Thymus (tissue), 11 donors: ENCODE measurements around the gene MTUS2. TPM values are rescaled to one million over a fixed set of nuclear protein-coding genes. Genes with fewer than 3 reads are reported as not detected.

Experiments used
- DNase-seq, 9 donors: peaks; one replicate each; pipeline ENCODE4 v3.0.0-alpha.2; 2013; ENCODE audit warnings: low spot score in 9 of 9, low read depth in 6 of 9, missing footprints in 1 of 9
- H3K27ac ChIP-seq, 2 donors: one replicate each; pipeline ENCODE4 v1.5.1; 2013; ENCODE audit warnings: control low read depth in 1 of 2, low read depth in 1 of 2, low read length in 1 of 2, mild to moderate bottlenecking in 1 of 2, moderate library complexity in 1 of 2
- H3K27me3 ChIP-seq, 2 donors: one replicate each; pipeline ENCODE4 v1.5.1; 2013; ENCODE audit warnings: low read length in 1 of 2; ENCODE audit not compliant: control insufficient read depth in 2 of 2, insufficient read depth in 1 of 2
- H3K36me3 ChIP-seq, 2 donors: one replicate each; pipeline ENCODE4 v1.5.1; 2013; ENCODE audit warnings: low read length in 1 of 2, mild to moderate bottlenecking in 1 of 2, moderate library complexity in 1 of 2; ENCODE audit not compliant: control insufficient read depth in 2 of 2, insufficient read depth in 2 of 2
- H3K4me1 ChIP-seq, 2 donors: one replicate each; pipeline ENCODE4 v1.5.1; 2013; ENCODE audit warnings: low read length in 2 of 2; ENCODE audit not compliant: control insufficient read depth in 2 of 2, insufficient read depth in 2 of 2
- H3K4me3 ChIP-seq, 2 donors: one replicate each; pipeline ENCODE4 v1.5.1; 2013; ENCODE audit warnings: low read length in 2 of 2, control low read depth in 1 of 2, mild to moderate bottlenecking in 1 of 2
- H3K9me3 ChIP-seq, 2 donors: one replicate each; pipeline ENCODE4 v1.5.1; 2013; ENCODE audit warnings: low read length in 1 of 2, mild to moderate bottlenecking in 1 of 2; ENCODE audit not compliant: control insufficient read depth in 2 of 2, insufficient read depth in 1 of 2
- WGBS: extraction: QIAGEN DNeasy Blood & Tissue Kit; methylation state at CpG from one replicate; pipeline ENCODE4 v1.1.7; 2013; 5-methylcytosine and 5-hydroxymethylcytosine counted together
- polyA plus RNA-seq: library from polyadenylated mRNA; stranded (reverse); fragments of 200-250 nt; gene quantifications from one replicate; pipeline ENCODE4 v1.2.3, GENCODE V29; 2013
- total RNA-seq: library from RNA; stranded (reverse); fragments of 120-200 nt; gene quantifications from one replicate; pipeline ENCODE4 v1.2.4, GENCODE V29; 2013
- donor health status: healthy.

MTUS2 gene
- total and polyA plus RNA-seq, 2 donors = 0.09 to 0.18 TPM

DNA sequence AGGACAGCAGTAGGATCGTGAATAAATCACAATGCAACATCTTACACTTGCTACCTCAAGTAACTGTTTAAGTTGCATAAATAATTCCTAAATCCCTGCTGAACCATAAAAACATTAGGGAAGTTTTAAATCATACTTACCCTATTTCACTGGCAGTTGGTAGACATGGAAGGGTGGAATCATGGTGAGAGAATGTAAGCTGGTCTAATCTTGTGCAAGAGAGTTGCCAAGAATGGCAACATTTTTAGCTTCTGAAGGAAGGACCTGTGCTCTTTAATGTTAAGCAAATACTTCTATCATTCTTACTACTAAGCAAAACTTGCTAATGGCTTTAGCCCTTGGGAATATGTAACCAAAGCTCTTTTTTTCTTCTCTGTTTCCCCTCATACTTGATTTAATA is 46.8 kb downstream of the MTUS2 start:
- Histone ChIP-seq H3K27me3 (no peaks in the 10 kb centered on the region), H3K36me3 (no peaks in the 10 kb centered on the region), H3K4me1 (no peaks in the 10 kb centered on the region), H3K4me3 (no peak overlapping the region), H3K9me3 (no peaks in the 10 kb centered on the region), H3K27ac (no peak overlapping the region)
- WGBS = 96% methylated on average over 1 of the region's 1 CpG
- no peak for DNase-seq

DNA sequence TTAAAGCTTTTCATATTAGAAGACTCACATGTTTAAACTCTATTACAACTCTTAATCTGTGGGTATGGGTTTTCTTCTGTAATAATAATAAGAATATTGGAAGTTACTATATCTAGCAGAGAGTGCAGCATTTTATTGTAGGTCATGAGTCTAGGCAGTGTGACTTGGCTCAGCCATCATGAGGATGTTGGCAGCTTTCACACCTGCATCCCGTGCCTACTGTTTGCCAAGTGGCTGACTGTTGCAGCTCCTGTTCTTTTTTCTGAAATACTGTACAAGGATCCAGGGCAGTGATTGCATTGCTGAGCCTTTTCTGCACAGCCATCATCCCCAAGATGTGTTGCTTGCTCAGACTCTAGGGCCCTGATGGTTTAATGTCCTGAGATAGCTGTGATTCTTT is 47.4 kb downstream of the MTUS2 start:
- no peaks in the 10 kb centered on the region for H3K36me3 ChIP-seq
- H3K27me3 ChIP-seq = no peaks in the 10 kb centered on the region
- no peak overlapping the region for H3K4me3 ChIP-seq
- H3K9me3 ChIP-seq = no peaks in the 10 kb centered on the region
- DNase-seq = no peak
- WGBS = 84% methylated on average over 1 of the region's 1 CpG
- H3K27ac ChIP-seq = no peak overlapping the region
- H3K4me1 ChIP-seq = no peaks in the 10 kb centered on the region

DNA sequence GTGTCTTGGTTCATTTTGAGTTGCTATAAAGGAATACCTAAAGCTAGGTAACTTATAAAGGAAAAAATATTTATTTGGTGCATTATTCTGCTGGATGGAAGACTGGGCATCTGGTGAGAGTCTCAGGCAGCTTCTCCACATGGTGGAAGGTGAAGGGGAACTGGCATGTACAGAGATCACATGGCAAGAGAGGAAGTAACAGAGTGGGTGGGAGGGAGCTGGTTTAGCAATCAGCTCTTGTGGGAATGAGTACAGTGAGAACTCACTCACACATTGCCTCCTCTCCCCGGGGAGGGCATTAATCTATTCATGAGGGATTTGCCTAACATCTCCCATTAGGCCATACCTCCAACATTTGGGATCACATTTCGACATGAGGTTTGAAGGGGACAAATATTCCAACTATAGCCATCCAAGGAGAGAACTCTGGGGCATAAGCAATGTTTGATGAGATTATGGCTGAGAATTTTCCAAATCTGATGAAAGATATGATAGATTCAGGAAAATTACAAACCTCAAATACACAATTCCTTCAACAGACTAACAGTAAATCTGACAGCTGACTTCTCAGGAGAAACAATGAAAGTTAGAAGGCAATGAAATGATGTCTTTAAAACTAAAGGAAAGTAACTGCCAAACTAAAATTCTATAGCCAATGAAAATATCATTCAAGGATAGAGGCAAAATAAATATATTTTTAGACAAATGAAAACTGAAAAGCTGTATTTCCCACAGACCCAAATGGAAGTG is 52.5 kb downstream of the MTUS2 start:
- Histone ChIP-seq H3K27me3 (no peaks in the 10 kb centered on the region), H3K4me3 (no peak overlapping the region), H3K36me3 (no peaks in the 10 kb centered on the region), H3K27ac (no peak overlapping the region), H3K9me3 (no peaks in the 10 kb centered on the region), H3K4me1 (no peaks in the 10 kb centered on the region)
- 73% methylated on average over 2 of the region's 2 CpGs for WGBS
- no peak for DNase-seq

DNA sequence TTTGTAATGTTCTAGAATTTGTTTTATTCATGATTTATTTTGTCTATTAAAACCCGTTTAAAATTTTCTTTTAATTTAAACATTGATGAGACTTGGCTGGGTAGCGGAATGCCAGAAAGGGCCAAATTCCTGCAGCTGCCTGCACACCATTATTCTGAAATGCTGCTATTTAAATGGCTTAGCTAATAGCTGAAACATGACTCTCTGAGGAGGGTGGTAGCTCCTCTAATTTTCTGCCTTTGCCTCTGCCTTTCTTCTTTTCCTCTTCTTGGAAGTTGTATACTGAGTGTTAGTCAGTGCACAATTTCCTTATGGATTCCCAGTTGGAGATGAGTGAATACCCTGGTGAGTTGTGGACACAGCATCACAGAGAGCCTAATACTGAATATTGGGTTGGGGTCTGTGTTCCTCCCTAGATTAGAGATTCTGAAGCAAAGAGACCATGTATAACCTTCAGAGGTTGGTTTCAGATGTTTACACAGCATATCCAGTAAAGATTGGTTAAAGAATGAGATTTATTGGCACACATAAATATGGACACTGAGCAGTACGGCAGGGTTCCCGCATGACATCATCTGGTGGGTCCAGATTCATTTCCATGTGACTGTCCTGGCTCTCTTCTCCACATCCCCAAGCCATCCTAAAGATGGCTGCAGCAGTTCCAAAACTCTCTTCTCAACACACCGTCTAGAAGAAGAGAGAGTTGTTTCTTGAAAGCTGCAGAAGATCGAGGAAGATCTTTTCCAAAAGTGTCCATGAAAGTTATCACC is 55.9 kb downstream of the MTUS2 start:
- DNase-seq = no peak
- no peak overlapping the region for H3K4me3 ChIP-seq

DNA sequence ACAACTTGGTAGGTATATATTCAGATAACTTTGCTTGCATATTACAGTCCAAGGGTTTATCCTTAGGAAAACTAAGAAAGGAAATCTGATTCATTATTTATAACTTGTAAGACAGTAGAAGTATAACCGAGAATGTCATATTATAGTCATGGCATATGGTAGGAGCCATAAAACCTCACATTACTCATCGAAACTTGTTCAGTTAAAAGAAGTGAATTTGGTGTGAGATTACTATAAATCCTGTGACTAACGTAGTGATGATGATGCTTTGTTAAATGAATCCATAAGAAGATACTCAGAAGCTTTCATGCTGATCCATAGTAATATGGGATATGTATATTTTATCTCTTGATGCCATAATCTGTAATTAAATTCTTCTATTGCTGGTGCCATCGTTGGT is 57.3 kb downstream of the MTUS2 start:
- Histone ChIP-seq H3K36me3 (no peaks in the 10 kb centered on the region), H3K4me1 (no peaks in the 10 kb centered on the region), H3K9me3 (no peaks in the 10 kb centered on the region), H3K27ac (no peak overlapping the region), H3K27me3 (no peaks in the 10 kb centered on the region), H3K4me3 (no peak overlapping the region)
- no peak for DNase-seq
- 91% methylated on average over 4 of the region's 4 CpGs for WGBS

More for the DNA sequence above, 55.9 kb downstream of the MTUS2 start:
- WGBS = 96% methylated on average over 6 of the region's 6 CpGs
- Histone ChIP-seq H3K36me3 (no peaks in the 10 kb centered on the region), H3K27me3 (no peaks in the 10 kb centered on the region), H3K9me3 (no peaks in the 10 kb centered on the region), H3K4me1 (no peaks in the 10 kb centered on the region), H3K27ac (no peak overlapping the region)

DNA sequence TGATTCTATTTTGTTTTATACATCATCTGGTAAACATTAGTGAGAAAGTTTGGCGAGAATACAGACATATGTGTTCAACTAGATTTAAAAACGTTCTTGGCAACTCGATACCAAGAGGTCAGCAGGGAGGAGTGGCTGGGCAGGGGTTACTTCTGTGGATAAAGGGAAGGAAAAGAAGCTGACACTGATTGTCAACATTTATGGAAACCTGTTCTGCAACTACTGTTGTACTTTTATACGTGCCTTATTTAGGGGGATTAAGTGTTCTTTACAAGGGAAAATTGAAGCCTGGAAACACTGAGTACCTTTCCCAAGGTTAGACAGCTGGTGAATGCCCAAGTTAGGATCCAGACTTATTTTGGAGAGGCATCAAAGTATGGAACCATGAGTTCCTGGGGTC is 65.0 kb downstream of the MTUS2 start:
- H3K27me3 ChIP-seq = no peaks in the 10 kb centered on the region
- 79% methylated on average over 4 of the region's 4 CpGs for WGBS
- H3K27ac ChIP-seq = no peak overlapping the region
- H3K36me3 ChIP-seq = no peaks in the 10 kb centered on the region
- no peak for DNase-seq
- H3K9me3 ChIP-seq = no peaks in the 10 kb centered on the region
- H3K4me3 ChIP-seq = no peak overlapping the region
- no peaks in the 10 kb centered on the region for H3K4me1 ChIP-seq

DNA sequence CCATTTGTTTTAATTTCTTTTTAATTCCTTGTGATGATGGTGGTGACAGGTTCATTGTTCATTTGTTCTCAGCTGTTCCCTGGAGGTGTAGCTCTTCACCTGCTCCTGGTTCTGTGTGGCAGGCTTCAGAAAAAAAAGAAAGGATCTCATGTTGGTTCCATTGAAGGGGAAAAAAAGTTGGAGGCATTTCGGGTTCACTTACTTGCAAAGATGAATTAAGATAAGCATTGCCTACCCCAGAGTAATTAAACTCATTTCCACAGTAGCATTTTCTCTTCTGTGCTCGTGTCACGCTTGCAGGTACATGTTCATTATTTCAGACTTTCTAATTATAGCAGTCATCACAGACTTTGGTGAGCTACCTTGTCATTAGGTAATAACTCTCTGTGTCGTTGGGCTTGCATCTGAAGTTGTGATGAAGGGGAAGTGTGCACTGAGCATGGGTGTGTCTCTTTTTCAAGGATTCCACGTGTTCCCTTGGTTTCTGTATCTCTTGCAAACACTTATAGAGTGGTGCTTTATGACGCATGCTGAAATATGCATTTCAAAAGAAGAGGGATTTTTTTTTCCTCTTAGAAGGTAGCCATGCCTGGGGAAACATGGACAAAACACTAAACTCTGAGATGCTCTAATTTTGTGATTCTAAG is 69.1 kb downstream of the MTUS2 start:
- H3K4me3 ChIP-seq = no peak overlapping the region
- H3K9me3 ChIP-seq = no peaks in the 10 kb centered on the region
- H3K27me3 ChIP-seq = no peaks in the 10 kb centered on the region
- no peak for DNase-seq
- H3K36me3 ChIP-seq = no peaks in the 10 kb centered on the region
- H3K4me1 ChIP-seq = no peaks in the 10 kb centered on the region
- 74% methylated on average over 6 of the region's 6 CpGs for WGBS
- H3K27ac ChIP-seq = no peak overlapping the region

DNA sequence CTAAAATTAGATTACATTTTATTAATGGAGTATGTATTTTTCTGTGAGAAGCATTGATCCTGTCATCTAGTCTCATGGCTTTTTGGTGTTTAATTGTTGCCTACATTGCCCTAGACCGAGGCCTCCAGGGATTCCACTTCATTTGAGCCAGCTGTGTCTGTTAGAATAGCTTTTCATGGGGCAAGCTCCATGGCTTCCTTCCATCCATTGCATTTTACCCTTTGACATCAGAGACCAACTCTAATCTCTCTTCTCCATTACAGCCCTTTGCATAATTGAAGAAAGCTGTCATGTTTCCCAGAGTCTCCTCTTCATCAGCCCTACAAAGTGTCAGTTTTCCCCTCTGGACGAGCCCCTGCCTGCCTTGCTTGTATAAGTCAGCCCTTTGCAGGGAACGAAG is 70.6 kb downstream of the MTUS2 start:
- no peaks in the 10 kb centered on the region for H3K36me3 ChIP-seq
- 78% methylated on average over 3 of the region's 3 CpGs for WGBS
- H3K27me3 ChIP-seq = no peaks in the 10 kb centered on the region
- H3K27ac ChIP-seq = no peak overlapping the region
- H3K9me3 ChIP-seq = no peaks in the 10 kb centered on the region
- DNase-seq = no peak
- H3K4me3 ChIP-seq = no peak overlapping the region
- no peaks in the 10 kb centered on the region for H3K4me1 ChIP-seq

DNA sequence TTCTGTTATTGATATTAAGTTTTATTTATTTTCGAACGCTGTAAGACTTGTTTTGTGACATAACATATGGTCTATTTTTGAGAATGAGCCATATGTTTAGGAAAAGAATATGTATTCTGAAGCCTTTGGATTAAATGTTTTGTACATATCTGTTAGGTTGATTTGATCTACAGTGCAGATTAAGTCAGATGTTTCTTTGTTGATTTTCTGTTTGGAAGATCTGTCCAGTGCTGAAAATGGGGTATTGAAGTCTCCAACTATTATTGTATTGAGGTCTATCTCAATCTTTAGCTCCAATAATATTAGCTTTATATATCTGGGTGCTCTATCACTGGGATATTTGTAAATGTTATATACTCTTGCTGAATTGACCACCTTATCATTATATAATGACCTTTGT is 97.9 kb downstream of the MTUS2 start:
- DNase-seq = no peak
- Histone ChIP-seq H3K4me3 (no peak overlapping the region), H3K4me1 (no peaks in the 10 kb centered on the region), H3K36me3 (no peaks in the 10 kb centered on the region), H3K27me3 (no peaks in the 10 kb centered on the region), H3K27ac (no peak overlapping the region), H3K9me3 (peaks cover 0 to 10% of the 10 kb centered on the region in 2 donors)
- WGBS = 95% methylated on average over 2 of the region's 2 CpGs
